Stimulated activated CD8-positive, alpha-beta memory T cell treated with anti-CD3 and anti-CD28 coated beads, Interleukin-4, amount 100 ng/mL, for 4 hours (primary cell): ENCODE results near the gene C12orf57.
"Not testable (repeated sequence)": the region's sequence is repeated elsewhere in the genome, so short reads cannot be mapped to it uniquely, and the experiment has no call there.

Source experiments
- DNase-seq, 2 donors: peaks; one replicate each; pipeline ENCODE4 v3.0.0-alpha.2; 2020; ENCODE audit warnings: low read depth in 2 of 2, low spot score in 1 of 2

C12orf57 gene

GRCh38 chr12:6943722-6944380, at the start of gene C12orf57, which contains the start of gene RNU7-1:
TSS of gene C12orf57 (plus strand) at chr12:6944022. CDS start at chr12:6944122, 100 bp downstream.
TSS of gene RNU7-1 (plus strand) at chr12:6943816.
- no peak for DNase-seq

GRCh38 chr12:6894321-6894720, 49.5 kb upstream of the C12orf57 start:
- no peak for DNase-seq

GRCh38 chr12:6896846-6897435, 46.9 kb upstream of the C12orf57 start:
- no peak for DNase-seq

GRCh38 chr12:6899427-6899826, 44.4 kb upstream of the C12orf57 start:
- no peak for DNase-seq

- no peak for DNase-seq
Observed at GRCh38 chr12:6899837-6900519, 43.8 kb upstream of the C12orf57 start.

GRCh38 chr12:6902448-6902847, 41.4 kb upstream of the C12orf57 start:
- DNase-seq: no peak

- no peak for DNase-seq
Observed at GRCh38 chr12:6903722-6904121, 40.1 kb upstream of the C12orf57 start.

GRCh38 chr12:6904280-6905276, 39.2 kb upstream of the C12orf57 start, which contains the start of gene LRRC23:
TSS of gene LRRC23 (plus strand) at chr12:6904822. CDS start at chr12:6905634, 812 bp downstream.
- peak; percentile 94 to 95 for DNase-seq

- DNase-seq: no peak
Observed at GRCh38 chr12:6905414-6906040, 38.3 kb upstream of the C12orf57 start.

GRCh38 chr12:6908141-6908540, 35.7 kb upstream of the C12orf57 start:
- not testable (repeated sequence) for DNase-seq

- no peak for DNase-seq
Observed at GRCh38 chr12:6909421-6910145, 34.2 kb upstream of the C12orf57 start.

GRCh38 chr12:6912164-6912935, 31.5 kb upstream of the C12orf57 start:
- DNase-seq: no peak

- peak; percentile 61 to 81 for DNase-seq
Observed at GRCh38 chr12:6914246-6914946, 29.4 kb upstream of the C12orf57 start, which contains the start of gene ENO2. TSS of gene ENO2 (plus strand) at chr12:6914580. CDS start at chr12:6915833, 1,253 bp downstream.

- DNase-seq: no peak
Observed at GRCh38 chr12:6914947-6915788, 28.7 kb upstream of the C12orf57 start.

GRCh38 chr12:6915789-6916285, 28.0 kb upstream of the C12orf57 start:
- DNase-seq: no peak

- no peak for DNase-seq
Observed at GRCh38 chr12:6916426-6917200, 27.2 kb upstream of the C12orf57 start.
